ENCODE results near the gene PLD5. TPM values are rescaled to one million over a fixed set of nuclear protein-coding genes. Genes with fewer than 3 reads are reported as not detected.

Gene PLD5
- total and polyA plus RNA-seq, 4 donors = under 0.01 to 0.17 (median 0.05) TPM; not detected in 1

DNA sequence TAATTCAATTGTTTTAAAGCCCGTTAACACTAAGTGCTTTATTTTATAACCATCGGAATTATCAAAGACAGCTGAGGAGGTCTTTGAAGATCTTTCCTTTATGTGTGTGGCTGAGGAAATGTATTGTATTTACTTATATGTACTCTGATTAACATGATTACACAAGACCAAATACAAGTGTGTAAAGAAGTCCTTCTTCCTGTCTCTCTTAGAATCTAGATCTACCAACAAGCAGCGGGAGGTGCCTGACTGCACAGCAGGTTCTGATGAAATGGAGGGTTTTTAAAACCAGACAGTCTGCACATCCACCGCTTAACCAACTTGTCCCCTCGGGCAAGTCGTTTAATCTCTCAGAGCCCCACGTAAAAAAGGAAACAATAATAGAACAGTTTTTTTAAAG, 285.1 kb downstream of the PLD5 start:
- no peak overlapping the region for H3K27ac ChIP-seq (ENCODE audit: low read depth in 1 of 2, low read length in 2 of 2)
- no peak overlapping the region for H3K9ac ChIP-seq (ENCODE audit: low read depth in 1 of 2, low read length in 2 of 2)
- TF ChIP-seq YY1 (IDR thresholded peaks at IDR 0.05) (no peak), RAD21 (IDR thresholded peaks at IDR 0.05) (no peak), HNF4G (IDR thresholded peaks at IDR 0.05) (no peak), RXRA (IDR thresholded peaks at IDR 0.05) (no peak), JUND (IDR thresholded peaks at IDR 0.05) (no peak), SP1 (IDR thresholded peaks at IDR 0.05) (no peak), FOXA2 (IDR thresholded peaks at IDR 0.05) (no peak), HNF4A (conservative IDR thresholded peaks at IDR 0.05) (no peak), FOXA1 (IDR thresholded peaks at IDR 0.05) (no peak), GABPA (IDR thresholded peaks at IDR 0.05 in 1 of 2, conservative IDR thresholded peaks at IDR 0.05 in 1 of 2) (no peak), NR2F2 (IDR thresholded peaks at IDR 0.05) (no peak)
- TF ChIP-seq, protein P1, sequence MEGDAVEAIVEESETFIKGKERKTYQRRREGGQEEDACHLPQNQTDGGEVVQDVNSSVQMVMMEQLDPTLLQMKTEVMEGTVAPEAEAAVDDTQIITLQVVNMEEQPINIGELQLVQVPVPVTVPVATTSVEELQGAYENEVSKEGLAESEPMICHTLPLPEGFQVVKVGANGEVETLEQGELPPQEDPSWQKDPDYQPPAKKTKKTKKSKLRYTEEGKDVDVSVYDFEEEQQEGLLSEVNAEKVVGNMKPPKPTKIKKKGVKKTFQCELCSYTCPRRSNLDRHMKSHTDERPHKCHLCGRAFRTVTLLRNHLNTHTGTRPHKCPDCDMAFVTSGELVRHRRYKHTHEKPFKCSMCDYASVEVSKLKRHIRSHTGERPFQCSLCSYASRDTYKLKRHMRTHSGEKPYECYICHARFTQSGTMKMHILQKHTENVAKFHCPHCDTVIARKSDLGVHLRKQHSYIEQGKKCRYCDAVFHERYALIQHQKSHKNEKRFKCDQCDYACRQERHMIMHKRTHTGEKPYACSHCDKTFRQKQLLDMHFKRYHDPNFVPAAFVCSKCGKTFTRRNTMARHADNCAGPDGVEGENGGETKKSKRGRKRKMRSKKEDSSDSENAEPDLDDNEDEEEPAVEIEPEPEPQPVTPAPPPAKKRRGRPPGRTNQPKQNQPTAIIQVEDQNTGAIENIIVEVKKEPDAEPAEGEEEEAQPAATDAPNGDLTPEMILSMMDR (IDR thresholded peaks at IDR 0.05; ENCODE audit: low read depth, low read length, missing input control) = no peak
- TF ChIP-seq, protein P2, sequence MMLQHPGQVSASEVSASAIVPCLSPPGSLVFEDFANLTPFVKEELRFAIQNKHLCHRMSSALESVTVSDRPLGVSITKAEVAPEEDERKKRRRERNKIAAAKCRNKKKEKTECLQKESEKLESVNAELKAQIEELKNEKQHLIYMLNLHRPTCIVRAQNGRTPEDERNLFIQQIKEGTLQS (IDR thresholded peaks at IDR 0.05) = no peak
- TF ChIP-seq, protein P3, sequence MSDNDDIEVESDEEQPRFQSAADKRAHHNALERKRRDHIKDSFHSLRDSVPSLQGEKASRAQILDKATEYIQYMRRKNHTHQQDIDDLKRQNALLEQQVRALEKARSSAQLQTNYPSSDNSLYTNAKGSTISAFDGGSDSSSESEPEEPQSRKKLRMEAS (IDR thresholded peaks at IDR 0.05) = no peak
- TF ChIP-seq, protein P4, sequence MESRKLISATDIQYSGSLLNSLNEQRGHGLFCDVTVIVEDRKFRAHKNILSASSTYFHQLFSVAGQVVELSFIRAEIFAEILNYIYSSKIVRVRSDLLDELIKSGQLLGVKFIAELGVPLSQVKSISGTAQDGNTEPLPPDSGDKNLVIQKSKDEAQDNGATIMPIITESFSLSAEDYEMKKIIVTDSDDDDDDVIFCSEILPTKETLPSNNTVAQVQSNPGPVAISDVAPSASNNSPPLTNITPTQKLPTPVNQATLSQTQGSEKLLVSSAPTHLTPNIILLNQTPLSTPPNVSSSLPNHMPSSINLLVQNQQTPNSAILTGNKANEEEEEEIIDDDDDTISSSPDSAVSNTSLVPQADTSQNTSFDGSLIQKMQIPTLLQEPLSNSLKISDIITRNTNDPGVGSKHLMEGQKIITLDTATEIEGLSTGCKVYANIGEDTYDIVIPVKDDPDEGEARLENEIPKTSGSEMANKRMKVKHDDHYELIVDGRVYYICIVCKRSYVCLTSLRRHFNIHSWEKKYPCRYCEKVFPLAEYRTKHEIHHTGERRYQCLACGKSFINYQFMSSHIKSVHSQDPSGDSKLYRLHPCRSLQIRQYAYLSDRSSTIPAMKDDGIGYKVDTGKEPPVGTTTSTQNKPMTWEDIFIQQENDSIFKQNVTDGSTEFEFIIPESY (IDR thresholded peaks at IDR 0.05) = no peak
- TF ChIP-seq, protein P5, sequence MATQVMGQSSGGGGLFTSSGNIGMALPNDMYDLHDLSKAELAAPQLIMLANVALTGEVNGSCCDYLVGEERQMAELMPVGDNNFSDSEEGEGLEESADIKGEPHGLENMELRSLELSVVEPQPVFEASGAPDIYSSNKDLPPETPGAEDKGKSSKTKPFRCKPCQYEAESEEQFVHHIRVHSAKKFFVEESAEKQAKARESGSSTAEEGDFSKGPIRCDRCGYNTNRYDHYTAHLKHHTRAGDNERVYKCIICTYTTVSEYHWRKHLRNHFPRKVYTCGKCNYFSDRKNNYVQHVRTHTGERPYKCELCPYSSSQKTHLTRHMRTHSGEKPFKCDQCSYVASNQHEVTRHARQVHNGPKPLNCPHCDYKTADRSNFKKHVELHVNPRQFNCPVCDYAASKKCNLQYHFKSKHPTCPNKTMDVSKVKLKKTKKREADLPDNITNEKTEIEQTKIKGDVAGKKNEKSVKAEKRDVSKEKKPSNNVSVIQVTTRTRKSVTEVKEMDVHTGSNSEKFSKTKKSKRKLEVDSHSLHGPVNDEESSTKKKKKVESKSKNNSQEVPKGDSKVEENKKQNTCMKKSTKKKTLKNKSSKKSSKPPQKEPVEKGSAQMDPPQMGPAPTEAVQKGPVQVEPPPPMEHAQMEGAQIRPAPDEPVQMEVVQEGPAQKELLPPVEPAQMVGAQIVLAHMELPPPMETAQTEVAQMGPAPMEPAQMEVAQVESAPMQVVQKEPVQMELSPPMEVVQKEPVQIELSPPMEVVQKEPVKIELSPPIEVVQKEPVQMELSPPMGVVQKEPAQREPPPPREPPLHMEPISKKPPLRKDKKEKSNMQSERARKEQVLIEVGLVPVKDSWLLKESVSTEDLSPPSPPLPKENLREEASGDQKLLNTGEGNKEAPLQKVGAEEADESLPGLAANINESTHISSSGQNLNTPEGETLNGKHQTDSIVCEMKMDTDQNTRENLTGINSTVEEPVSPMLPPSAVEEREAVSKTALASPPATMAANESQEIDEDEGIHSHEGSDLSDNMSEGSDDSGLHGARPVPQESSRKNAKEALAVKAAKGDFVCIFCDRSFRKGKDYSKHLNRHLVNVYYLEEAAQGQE (IDR thresholded peaks at IDR 0.05) = no peak
- 71% methylated on average over 7 of the region's 7 CpGs for WGBS
- no peaks in the 10 kb centered on the region for H3K27me3 ChIP-seq (ENCODE audit: control insufficient read depth in 4 of 4, insufficient read depth in 4 of 4, low read length in 3 of 4)
- no peak for DNase-seq (ENCODE audit: low spot score)
- no peaks in the 10 kb centered on the region for H3K9me3 ChIP-seq (ENCODE audit: control insufficient read depth in 4 of 4, low read length in 3 of 4)
- no peaks in the 10 kb centered on the region for H3K4me1 ChIP-seq (ENCODE audit: control insufficient read depth in 4 of 4, insufficient read depth in 4 of 4, low read length in 3 of 4)
- H3K36me3 ChIP-seq (ENCODE audit: control insufficient read depth in 4 of 4, insufficient read depth in 3 of 4, low read depth in 1 of 4, low read length in 3 of 4) = no peaks in the 10 kb centered on the region
- no peak overlapping the region for H3K4me3 ChIP-seq (ENCODE audit: low read depth in 1 of 3, low read length in 3 of 3)

DNA sequence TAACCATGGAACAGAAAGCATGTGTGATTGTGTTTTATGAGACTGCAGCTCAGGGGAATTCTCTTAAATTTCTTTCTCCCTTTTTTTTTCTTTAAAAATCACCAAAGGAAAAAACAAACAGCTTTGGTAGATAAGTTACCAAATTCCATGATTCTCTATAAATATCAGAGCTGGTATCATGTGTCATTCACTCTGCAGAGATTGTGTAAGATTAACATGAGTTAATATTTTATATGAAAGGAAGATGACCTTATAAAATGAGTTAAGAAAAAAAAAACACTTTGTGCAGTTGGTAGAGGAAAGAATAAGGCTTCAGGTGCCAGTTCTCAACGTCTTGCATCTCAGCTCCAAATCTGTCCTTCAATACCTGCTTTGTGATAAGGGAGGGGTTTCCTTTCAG, 287.4 kb downstream of the PLD5 start:
- H3K4me1 ChIP-seq (ENCODE audit: control insufficient read depth in 4 of 4, insufficient read depth in 4 of 4, low read length in 3 of 4) = no peaks in the 10 kb centered on the region
- H3K27ac ChIP-seq (ENCODE audit: low read depth in 1 of 2, low read length in 2 of 2) = no peak overlapping the region
- no peaks in the 10 kb centered on the region for H3K27me3 ChIP-seq (ENCODE audit: control insufficient read depth in 4 of 4, insufficient read depth in 4 of 4, low read length in 3 of 4)
- WGBS = 37% methylated on average over 1 of the region's 1 CpG
- H3K4me3 ChIP-seq (ENCODE audit: low read depth in 1 of 3, low read length in 3 of 3) = no peak overlapping the region
- no peak overlapping the region for H3K9ac ChIP-seq (ENCODE audit: low read depth in 1 of 2, low read length in 2 of 2)
- no peak for DNase-seq (ENCODE audit: low spot score)
- no peaks in the 10 kb centered on the region for H3K36me3 ChIP-seq (ENCODE audit: control insufficient read depth in 4 of 4, insufficient read depth in 3 of 4, low read depth in 1 of 4, low read length in 3 of 4)
- H3K9me3 ChIP-seq (ENCODE audit: control insufficient read depth in 4 of 4, low read length in 3 of 4) = no peaks in the 10 kb centered on the region
- no peak for TF ChIP-seq HNF4G (IDR thresholded peaks at IDR 0.05)
- TF ChIP-seq, protein P1 (IDR thresholded peaks at IDR 0.05; ENCODE audit: low read depth, low read length, missing input control) = no peak
- no peak for TF ChIP-seq RXRA (IDR thresholded peaks at IDR 0.05)
- no peak for TF ChIP-seq RAD21 (IDR thresholded peaks at IDR 0.05)
- TF ChIP-seq, protein P3 (IDR thresholded peaks at IDR 0.05) = no peak
- TF ChIP-seq SP1 (IDR thresholded peaks at IDR 0.05) = no peak
- TF ChIP-seq, protein P2 (IDR thresholded peaks at IDR 0.05) = no peak
- TF ChIP-seq, protein P4 (IDR thresholded peaks at IDR 0.05) = no peak
- TF ChIP-seq GABPA (IDR thresholded peaks at IDR 0.05 in 1 of 2, conservative IDR thresholded peaks at IDR 0.05 in 1 of 2) = no peak
- no peak for TF ChIP-seq HNF4A (conservative IDR thresholded peaks at IDR 0.05)

All from liver (tissue), 9 donors.